GM21381 (cell line): ENCODE measurements around the gene ABCG2.
"Not testable (repeated sequence)": the region's sequence is repeated elsewhere in the genome, so short reads cannot be mapped to it uniquely, and the experiment has no call there.

ENCODE experiments used
- ATAC-seq: cut with Tn5 transposase; IDR thresholded peaks from one replicate; pipeline ENCODE4 v1.9.1; 2021; ENCODE audit warnings: mild to moderate bottlenecking, moderate library complexity; ENCODE audit not compliant: unreplicated experiment

The ABCG2 gene

DNA sequence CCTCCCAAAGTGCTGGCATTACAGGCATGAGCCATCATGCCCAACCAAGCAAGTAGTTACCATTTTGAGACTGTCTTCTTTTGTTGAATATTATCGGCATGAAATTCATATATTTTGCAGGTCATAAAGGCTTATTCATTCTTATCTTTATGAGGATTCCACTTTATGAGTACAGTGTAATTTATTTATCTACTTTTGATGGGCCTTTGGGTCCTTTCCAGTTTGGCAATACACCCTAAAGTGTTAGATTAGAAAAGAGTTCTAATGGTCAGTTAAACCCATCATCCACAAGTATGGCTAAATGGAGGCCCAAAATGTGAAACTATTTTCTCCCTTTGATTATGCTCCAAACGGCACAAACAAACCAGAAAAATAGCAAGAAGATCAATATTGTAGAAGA, 10.9 kb upstream of the ABCG2 start:
- ATAC-seq = no peak

DNA sequence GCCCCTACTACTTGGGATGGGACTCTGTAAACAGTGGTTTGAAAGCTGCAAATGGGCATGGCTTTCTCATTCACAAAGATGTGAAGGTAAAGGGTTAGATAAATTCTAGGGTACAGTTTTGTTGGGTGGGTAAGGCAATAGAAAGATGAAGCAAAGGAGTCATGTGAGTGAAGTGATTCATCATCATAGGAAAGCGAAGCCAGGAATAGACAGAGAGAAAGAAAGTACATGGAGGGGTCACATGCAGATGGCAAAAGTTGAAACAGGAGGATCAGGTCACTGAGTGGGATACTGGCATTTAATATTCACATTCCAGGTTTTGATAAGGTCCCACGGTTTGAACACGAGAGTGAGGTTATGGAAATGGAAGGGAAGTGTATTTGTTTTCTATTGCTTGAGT, 8.2 kb upstream of the ABCG2 start:
- ATAC-seq = no peak

DNA sequence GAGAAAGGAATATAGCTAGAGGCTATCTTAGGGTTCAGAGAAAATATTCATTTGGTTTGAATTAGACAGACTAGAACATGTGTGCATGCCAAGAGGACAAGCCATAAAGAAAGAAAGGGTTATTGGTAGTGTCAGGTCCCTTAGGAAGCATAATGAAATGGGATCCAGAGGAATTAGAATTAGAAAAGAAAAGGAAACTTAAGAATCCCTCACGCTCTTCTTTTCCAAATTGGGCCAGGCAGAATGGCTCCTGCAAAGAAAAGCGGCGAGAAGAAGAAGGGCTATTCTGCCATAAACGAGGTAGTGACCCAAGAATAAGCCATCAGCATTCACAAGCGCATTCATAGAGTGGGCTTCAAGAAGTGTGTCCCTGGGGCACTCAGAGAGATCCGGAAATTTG, 4.9 kb upstream of the ABCG2 start:
- ATAC-seq = no peak

- no peak for ATAC-seq
Measured at GRCh38 chr4:88162626-88163025, 4.2 kb upstream of the ABCG2 start.

DNA sequence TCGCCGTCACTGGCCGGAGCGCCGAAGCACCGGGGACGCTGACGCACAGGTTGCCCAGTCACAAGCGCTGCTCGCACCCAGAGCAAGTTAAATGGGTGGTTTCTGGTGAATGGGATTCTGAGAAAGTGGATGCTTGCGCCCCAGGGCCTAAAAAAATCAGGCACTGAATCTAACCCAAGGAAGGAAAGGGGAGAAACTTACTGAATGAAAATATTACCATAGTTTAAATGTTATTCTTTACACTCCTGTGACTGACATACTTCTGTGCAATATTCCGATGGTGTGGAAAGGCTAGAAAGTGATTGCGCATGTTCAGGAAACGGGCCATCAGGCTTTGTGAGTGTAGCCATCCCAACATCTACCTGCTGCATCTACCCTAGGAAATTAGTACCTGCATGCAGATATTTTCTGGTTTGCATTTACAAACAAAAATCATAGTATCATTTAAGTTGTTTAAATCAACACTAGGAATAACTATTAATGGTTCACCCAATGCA, 838 bp upstream of the ABCG2 start:
- ATAC-seq = no peak

- ATAC-seq = peak; percentile 27
Measured at GRCh38 chr4:88158038-88158488, 376 bp downstream of the ABCG2 start.

DNA sequence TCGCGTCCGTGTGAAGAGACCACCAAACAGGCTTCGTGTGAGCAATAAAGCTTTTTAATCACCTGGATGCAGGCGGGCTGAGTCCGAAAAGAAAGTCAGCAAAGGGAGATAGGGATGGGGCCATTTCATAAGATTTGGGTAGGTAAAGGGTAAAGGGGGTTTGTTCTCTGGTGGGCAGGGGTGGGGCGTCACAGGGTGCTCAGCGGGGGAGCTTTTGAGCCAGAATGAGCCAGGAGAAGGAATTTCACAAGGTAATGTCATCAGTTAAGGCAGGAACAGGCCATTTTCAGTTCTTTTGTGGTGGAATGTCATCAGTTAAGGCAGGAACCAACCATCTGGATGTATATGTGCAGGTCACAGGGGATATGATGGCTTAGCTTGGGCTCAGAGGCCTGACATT, 6.1 kb downstream of the ABCG2 start:
- not testable (repeated sequence) for ATAC-seq

DNA sequence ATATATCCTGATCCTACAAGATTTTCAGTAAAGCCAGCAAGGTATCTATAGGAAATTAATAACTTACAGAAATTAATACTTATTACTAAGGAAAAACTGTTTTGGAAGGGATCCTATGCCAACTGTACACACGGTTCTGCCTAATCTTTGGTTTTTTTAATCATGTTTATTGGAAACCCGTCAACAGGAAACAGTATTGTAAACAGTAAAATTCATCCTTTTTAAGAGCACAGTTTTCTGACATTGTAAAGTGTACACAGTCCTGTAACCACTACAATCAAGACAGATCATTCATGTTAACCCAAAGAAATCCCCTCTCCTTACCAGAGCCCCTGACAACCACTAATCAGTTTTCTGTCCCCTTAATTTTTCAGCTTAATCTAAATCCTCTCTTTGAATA, 9.9 kb downstream of the ABCG2 start:
- ATAC-seq = no peak

DNA sequence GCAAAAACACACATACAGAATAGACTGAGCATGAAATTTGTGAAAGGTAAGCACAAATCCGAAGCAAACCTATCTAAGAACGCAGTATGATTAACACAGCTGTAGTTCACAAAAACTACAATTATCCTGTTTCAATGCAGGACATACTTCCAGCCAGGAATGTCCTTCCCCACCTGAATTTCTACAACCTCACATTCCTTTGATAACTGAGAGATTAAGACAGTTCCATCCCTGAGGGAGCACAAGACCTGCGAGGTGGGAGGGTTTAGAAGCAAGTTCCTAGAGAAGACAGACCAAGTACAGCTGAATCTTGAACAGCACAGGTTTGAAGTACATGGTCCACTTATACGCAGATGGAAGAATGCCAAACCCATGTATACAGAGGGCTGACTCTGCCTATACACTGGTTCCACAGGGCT, 10.6 kb downstream of the ABCG2 start:
- ATAC-seq = no peak

GRCh38 chr4:88146891-88147290, 11.5 kb downstream of the ABCG2 start:
- no peak for ATAC-seq

GRCh38 chr4:88144866-88145300, 13.6 kb downstream of the ABCG2 start:
- ATAC-seq = no peak

GRCh38 chr4:88144048-88144447, 14.4 kb downstream of the ABCG2 start:
- no peak for ATAC-seq

DNA sequence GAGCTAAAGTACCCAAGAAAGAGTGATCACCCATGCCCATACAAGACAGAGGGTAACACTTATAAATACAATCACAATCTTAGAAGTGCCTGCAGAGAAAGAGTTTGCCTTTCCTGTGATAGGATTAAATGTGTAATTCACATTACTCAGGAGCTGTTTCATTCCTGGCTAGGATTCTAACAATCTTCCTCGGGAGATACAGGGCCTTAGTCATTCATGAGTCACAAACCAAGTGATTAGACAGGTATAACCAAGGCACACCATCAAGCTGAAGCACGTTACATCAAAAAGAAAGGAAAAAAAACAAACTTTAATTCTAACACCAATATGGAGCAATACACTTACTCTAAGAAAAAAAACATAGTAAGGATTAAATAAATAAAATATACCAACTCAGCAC, 14.9 kb downstream of the ABCG2 start:
- no peak for ATAC-seq

GRCh38 chr4:88138561-88138960, 19.9 kb downstream of the ABCG2 start:
- ATAC-seq = no peak

- ATAC-seq = no peak
Measured at GRCh38 chr4:88137112-88137511, 21.3 kb downstream of the ABCG2 start.

DNA sequence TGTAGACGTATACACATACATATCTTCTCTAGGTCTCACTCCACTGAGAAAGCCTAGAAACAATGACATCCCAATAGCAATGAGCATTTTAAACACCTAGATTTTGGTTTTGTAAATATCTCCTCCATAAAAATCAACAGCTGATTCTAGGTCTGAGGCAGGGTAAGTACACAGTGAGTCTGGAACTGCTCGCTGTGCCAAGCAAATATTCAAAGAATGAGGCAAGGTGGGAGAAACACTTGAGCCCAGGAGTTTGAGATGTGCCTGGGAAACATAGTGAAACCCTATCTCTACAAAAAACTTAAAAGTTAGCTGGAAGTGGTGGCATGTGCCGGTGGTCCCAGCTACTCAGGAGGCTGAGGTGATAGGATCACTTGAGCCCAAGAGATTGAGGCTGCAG, 22.2 kb downstream of the ABCG2 start:
- ATAC-seq = no peak

GRCh38 chr4:88135356-88135663, 23.1 kb downstream of the ABCG2 start:
- no peak for ATAC-seq

- no peak for ATAC-seq
Measured at GRCh38 chr4:88134536-88135355, 23.7 kb downstream of the ABCG2 start.

- no peak for ATAC-seq
Measured at GRCh38 chr4:88134111-88134510, 24.3 kb downstream of the ABCG2 start.

GRCh38 chr4:88130544-88131305, 27.7 kb downstream of the ABCG2 start:
- ATAC-seq = no peak

- ATAC-seq = no peak
Measured at GRCh38 chr4:88130003-88130402, 28.4 kb downstream of the ABCG2 start.

DNA sequence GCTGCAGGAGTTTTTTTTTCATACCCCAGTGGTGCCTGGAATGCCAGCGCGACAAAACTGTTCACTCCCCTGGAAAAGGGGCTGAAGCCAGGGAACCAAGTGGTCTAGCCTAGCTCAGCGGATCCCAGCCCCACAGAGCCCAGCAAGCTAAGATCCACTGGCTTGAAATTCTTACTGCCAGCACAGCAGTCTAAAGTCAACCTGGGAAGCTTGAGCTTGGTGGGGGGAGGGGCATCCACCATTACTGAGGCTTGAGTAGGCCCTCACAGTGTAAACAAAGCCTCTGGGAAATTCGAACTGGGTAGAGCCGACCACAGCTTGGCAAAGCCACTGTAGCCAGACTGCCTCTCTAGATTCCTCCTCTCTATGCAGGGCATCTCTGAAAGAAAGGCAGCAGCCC, 36.2 kb downstream of the ABCG2 start:
- not testable (repeated sequence) for ATAC-seq
